HepG2 (cell line): Measurements from ENCODE around the gene ZER1. TPM values are rescaled to one million over a fixed set of nuclear protein-coding genes. Genes with fewer than 3 reads are reported as not detected.

Source experiments
- AGO2 ChIP-seq: fragments of 200-400 bp; formaldehyde crosslinking; optimal IDR thresholded peaks from 2 replicates; pipeline ENCODE3; 2017; ENCODE audit warnings: mild to moderate bottlenecking, low read depth, low read length, moderate library complexity
- CREM ChIP-seq, 2 experiments: sonication (generic) in 1 of 2; formaldehyde crosslinking in 1 of 2; IDR thresholded peaks; 2 replicates each; pipeline versions ENCODE4 v1.4.0 to v1.6.1; 2016 to 2020; ENCODE audit warnings: antibody characterized with exemption in 1 of 2, mild to moderate bottlenecking in 1 of 2, missing genetic modification reagents in 1 of 2
- HDAC1 ChIP-seq: sonication (generic); formaldehyde crosslinking; IDR thresholded peaks from 2 replicates; pipeline ENCODE4 v1.5.1; 2020; ENCODE audit warnings: mild to moderate bottlenecking, missing genetic modification reagents
- KLF13 ChIP-seq: sonication (generic); formaldehyde crosslinking; IDR thresholded peaks from 2 replicates; pipeline ENCODE4 v1.4.0; 2020; ENCODE audit warnings: mild to moderate bottlenecking, missing genetic modification reagents
- KLF16 ChIP-seq, 2 experiments: sonication (generic) in 1 of 2; formaldehyde crosslinking in 1 of 2; IDR thresholded peaks; 2 replicates each; pipeline versions ENCODE4 v1.6.1 to v1.8.0; 2016 to 2023; ENCODE audit warnings: missing genetic modification reagents in 2 of 2, missing compliant biosample characterization in 1 of 2
- MAZ ChIP-seq, 2 experiments: sonication (generic) in 1 of 2; formaldehyde crosslinking in 1 of 2; IDR thresholded peaks; 2 replicates each; pipeline versions ENCODE4 v1.5.0 to v1.6.1; 2012 to 2020; ENCODE audit warnings: low read depth in 2 of 2, mild to moderate bottlenecking in 2 of 2, borderline replicate concordance in 1 of 2, improper control_type of control experiment in 1 of 2, low read length in 1 of 2, missing genetic modification reagents in 1 of 2, moderate library complexity in 1 of 2
- MBD4 ChIP-seq: IDR thresholded peaks from 2 replicates; pipeline ENCODE4 v1.6.1; 2012; ENCODE audit warnings: low read length, inconsistent platforms, borderline replicate concordance
- MYPOP ChIP-seq: sonication (generic); formaldehyde crosslinking; IDR thresholded peaks from 2 replicates; pipeline ENCODE4 v1.8.1; 2023; ENCODE audit warnings: mild to moderate bottlenecking, moderate library complexity, missing genetic modification reagents
- POGK ChIP-seq: sonication (generic); formaldehyde crosslinking; conservative IDR thresholded peaks from 2 replicates; pipeline ENCODE4 v1.8.0; 2022; ENCODE audit warnings: mild to moderate bottlenecking, moderate library complexity, missing genetic modification reagents
- POLR2G ChIP-seq: fragments of 200-400 bp; formaldehyde crosslinking; IDR thresholded peaks from 2 replicates; pipeline ENCODE4 v1.6.1; 2018; ENCODE audit warnings: mild to moderate bottlenecking, low read depth, low read length, moderate library complexity
- RBM22 ChIP-seq: fragments of 200-400 bp; formaldehyde crosslinking; optimal IDR thresholded peaks from 2 replicates; pipeline ENCODE3; 2017; ENCODE audit warnings: mild to moderate bottlenecking, low read length, moderate library complexity
- SALL1 ChIP-seq: sonication (generic); formaldehyde crosslinking; IDR thresholded peaks from 2 replicates; pipeline ENCODE4 v1.8.0; 2022; ENCODE audit warnings: mild to moderate bottlenecking, missing genetic modification reagents
- SAP130 ChIP-seq: IDR thresholded peaks from 2 replicates; pipeline ENCODE4 v1.6.1; 2016; ENCODE audit warnings: low read depth
- SRY ChIP-seq: sonication (generic); formaldehyde crosslinking; IDR thresholded peaks from 2 replicates; pipeline ENCODE4 v1.8.0; 2022; ENCODE audit warnings: mild to moderate bottlenecking, missing genetic modification reagents
- TBX2 ChIP-seq: sonication (generic); formaldehyde crosslinking; IDR thresholded peaks from 2 replicates; pipeline ENCODE4 v1.5.0; 2020; ENCODE audit warnings: missing genetic modification reagents, mild to moderate bottlenecking, borderline replicate concordance
- XRCC5 ChIP-seq: fragments of 200-400 bp; formaldehyde crosslinking; optimal IDR thresholded peaks from 2 replicates; pipeline ENCODE3; 2017; ENCODE audit warnings: mild to moderate bottlenecking, low read length
- ZNF34 ChIP-seq: sonication (generic); formaldehyde crosslinking; IDR thresholded peaks from 2 replicates; pipeline ENCODE4 v1.4.0; 2020; ENCODE audit warnings: mild to moderate bottlenecking, missing genetic modification reagents, borderline replicate concordance
- ZNF564 ChIP-seq: sonication (generic); formaldehyde crosslinking; IDR thresholded peaks from 2 replicates; pipeline ENCODE4 v1.8.1; 2023; ENCODE audit warnings: mild to moderate bottlenecking, missing genetic modification reagents
- ZNF607 ChIP-seq: sonication (generic); formaldehyde crosslinking; IDR thresholded peaks from 2 replicates; pipeline ENCODE4 v1.5.1; 2020; ENCODE audit warnings: missing genetic modification reagents, mild to moderate bottlenecking, borderline replicate concordance
- polyA plus RNA-seq, 8 experiments: library from polyadenylated mRNA; depleted of rRNA in 3 of 8; stranded (reverse) in 7 of 8; unstranded in 1 of 8; fragments of >200 nt; fragmentation: Illumina TruSeq in 4 of 8; extraction: Trizol in 4 of 8; gene quantifications; 2 replicates each; pipeline versions ENCODE4 v1.2.1 to v1.2.3, GENCODE V29; 2011 to 2016; ENCODE audit warnings: low read depth in 4 of 8, missing spikeins in 1 of 8, mixed read lengths in 1 of 8; ENCODE audit not compliant: insufficient read depth in 1 of 8
- total RNA-seq, 5 experiments: library from RNA; depleted of rRNA; stranded (reverse); fragments of >200 nt; fragmentation: Illumina TruSeq; extraction: Trizol; gene quantifications; 2 replicates each; pipeline ENCODE4 v1.2.3, GENCODE V29; 2016; ENCODE audit warnings: low read depth in 1 of 5

The ZER1 gene
- total and polyA plus RNA-seq, 2 of the 13 experiments (the other 11 are each of a cell fraction or from before 2014, with no cell fraction given), result 7.7 to 40.0 TPM

GRCh38 chr9:128689820-128690683, 81.7 kb downstream of the ZER1 start (continued):
- TF ChIP-seq TBX2 (peak; percentile 23; the same call in 1 of the 2 replicates), POLR2G (peak; percentile 44), CREM (IDR thresholded peaks at IDR 0.05) (no peak), CREM (CRISPR knock-in tag; IDR thresholded peaks at IDR 0.05) (no peak), HDAC1 (CRISPR knock-in tag) (0 out of 2 replicates have a peak, but pooled peaks have one; percentile 47), SRY (CRISPR knock-in tag) (0 out of 2 replicates have a peak, but pooled peaks have one; percentile 40), XRCC5 (peak; percentile 20), ZNF564 (CRISPR knock-in tag) (no peak), KLF16 (CRISPR knock-in tag; IDR thresholded peaks at IDR 0.05) (no peak), MBD4 (no peak), RBM22 (peak; percentile 80), ZNF34 (CRISPR knock-in tag) (no peak), AGO2 (peak; percentile 74), MYPOP (CRISPR knock-in tag) (no peak), KLF13 (no peak), SAP130 (peak; percentile 39; the same call in 1 of the 2 replicates), ZNF607 (CRISPR knock-in tag) (0 out of 2 replicates have a peak, but pooled peaks have one; percentile 23), MAZ (IDR thresholded peaks at IDR 0.05; ENCODE audit: borderline replicate concordance, low read depth, low read length) (no peak), MAZ (CRISPR knock-in tag; IDR thresholded peaks at IDR 0.05; ENCODE audit: low read depth) (0 out of 2 replicates have a peak, but pooled peaks have one; percentile 18), POGK (CRISPR knock-in tag) (no peak), SALL1 (CRISPR knock-in tag) (peak; percentile 9; the same call in 1 of the 2 replicates)
